Muscle of leg (tissue), 11 donors: ENCODE measurements around the gene C2orf92. TPM values are rescaled to one million over a fixed set of nuclear protein-coding genes. Genes with fewer than 3 reads are reported as not detected.

Experiments
- DNase-seq: peaks from one replicate; pipeline ENCODE4 v3.0.0; 2013
- H3K27ac ChIP-seq: one replicate; pipeline ENCODE4 v1.5.1; 2013; ENCODE audit warnings: mild to moderate bottlenecking, low read length, control low read depth
- H3K27me3 ChIP-seq: one replicate; pipeline ENCODE4 v1.6.1; 2013; ENCODE audit warnings: low read length; ENCODE audit not compliant: control insufficient read depth, insufficient read depth
- H3K36me3 ChIP-seq: one replicate; pipeline ENCODE4 v1.6.1; 2013; ENCODE audit warnings: low read length; ENCODE audit not compliant: control insufficient read depth, insufficient read depth
- H3K4me1 ChIP-seq: one replicate; pipeline ENCODE4 v1.6.1; 2013; ENCODE audit warnings: low read length; ENCODE audit not compliant: control insufficient read depth, insufficient read depth
- H3K4me3 ChIP-seq: one replicate; pipeline ENCODE4 v1.5.1; 2013; ENCODE audit warnings: low read length, control low read depth
- H3K9me3 ChIP-seq: replicated peaks from 2 replicates; pipeline ENCODE4 v1.6.1; 2013; ENCODE audit warnings: low read depth, low read length; ENCODE audit not compliant: control insufficient read depth
- WGBS: methylation state at CpG from one replicate; pipeline ENCODE4 v1.1.5; 2013; ENCODE audit warnings: missing lambda C conversion rate; ENCODE audit not compliant: insufficient coverage; 5-methylcytosine and 5-hydroxymethylcytosine counted together
- polyA plus RNA-seq, 8 donors: library from polyadenylated mRNA; unstranded; fragments of 120-200 nt; gene quantifications; one replicate each; pipeline versions ENCODE4 v1.2.1 to v1.2.3, GENCODE V29; 2013; ENCODE audit warnings: inconsistent platforms in 1 of 8, low replicate concordance in 1 of 8; ENCODE audit not compliant: insufficient read length in 8 of 8, insufficient read depth in 1 of 8
- total RNA-seq: library from RNA; stranded (reverse); fragments of 120-200 nt; gene quantifications from one replicate; pipeline ENCODE4 v1.2.4, GENCODE V29; 2013

The C2orf92 gene
- total and polyA plus RNA-seq, 9 donors, result 4.6 to 21.1 (median 12.0) TPM

GRCh38 chr2:97659256-97660043, 10.1 kb upstream of the C2orf92 start:
- Histone ChIP-seq H3K36me3 (peaks cover 65% of the 10 kb centered on the region), H3K27ac (no peak overlapping the region), H3K4me1 (peaks cover 24% of the 10 kb centered on the region), H3K27me3 (no peaks in the 10 kb centered on the region), H3K9me3 (no peaks in the 10 kb centered on the region), H3K4me3 (no peak overlapping the region)
- WGBS, result 88% methylated on average over 22 of the region's 29 CpGs
- no peak for DNase-seq

GRCh38 chr2:97660044-97660774, 9.3 kb upstream of the C2orf92 start:
- H3K4me3 ChIP-seq, result no peak overlapping the region
- WGBS, result 92% methylated on average over 20 of the region's 20 CpGs
- peaks cover 27% of the 10 kb centered on the region for H3K4me1 ChIP-seq
- no peak overlapping the region for H3K27ac ChIP-seq
- peaks cover 58% of the 10 kb centered on the region for H3K36me3 ChIP-seq
- no peaks in the 10 kb centered on the region for H3K27me3 ChIP-seq
- no peak for DNase-seq
- H3K9me3 ChIP-seq, result no peaks in the 10 kb centered on the region

- Histone ChIP-seq H3K4me3 (no peak overlapping the region), H3K27me3 (no peaks in the 10 kb centered on the region), H3K4me1 (peaks cover 27% of the 10 kb centered on the region), H3K27ac (no peak overlapping the region), H3K9me3 (no peaks in the 10 kb centered on the region), H3K36me3 (peaks cover 51% of the 10 kb centered on the region)
- no peak for DNase-seq
- WGBS, result 73% methylated on average over 15 of the region's 18 CpGs
Observed at GRCh38 chr2:97660775-97661389, 8.6 kb upstream of the C2orf92 start.

GRCh38 chr2:97661927-97662326, 7.6 kb upstream of the C2orf92 start:
- no peak for DNase-seq
- Histone ChIP-seq H3K36me3 (peaks cover 42% of the 10 kb centered on the region), H3K27me3 (no peaks in the 10 kb centered on the region), H3K9me3 (no peaks in the 10 kb centered on the region), H3K4me3 (no peak overlapping the region), H3K27ac (no peak overlapping the region), H3K4me1 (peaks cover 27% of the 10 kb centered on the region)
- 85% methylated on average over 3 of the region's 6 CpGs for WGBS

GRCh38 chr2:97662386-97662894, 7.1 kb upstream of the C2orf92 start:
- Histone ChIP-seq H3K36me3 (peaks cover 37% of the 10 kb centered on the region), H3K27ac (peak overlapping the region; percentile 99), H3K4me1 (peaks cover 27% of the 10 kb centered on the region), H3K4me3 (peak overlapping the region; percentile 79), H3K9me3 (no peaks in the 10 kb centered on the region), H3K27me3 (no peaks in the 10 kb centered on the region)
- WGBS, result 30% methylated on average over 9 of the region's 12 CpGs
- no peak for DNase-seq

- Histone ChIP-seq H3K9me3 (no peaks in the 10 kb centered on the region), H3K4me1 (peaks cover 27% of the 10 kb centered on the region), H3K4me3 (peak overlapping the region; percentile 79), H3K27ac (peak overlapping the region; percentile 99), H3K27me3 (no peaks in the 10 kb centered on the region), H3K36me3 (peaks cover 32% of the 10 kb centered on the region)
- WGBS, result 0% methylated on average over 18 of the region's 24 CpGs
- peak; percentile 89 for DNase-seq
Observed at GRCh38 chr2:97662895-97663625, 6.5 kb upstream of the C2orf92 start.

GRCh38 chr2:97663626-97663961, 5.9 kb upstream of the C2orf92 start:
- WGBS, result under 1% methylated on average over 46 of the region's 46 CpGs
- peaks cover 26% of the 10 kb centered on the region for H3K36me3 ChIP-seq
- H3K27me3 ChIP-seq, result no peaks in the 10 kb centered on the region
- peaks cover 27% of the 10 kb centered on the region for H3K4me1 ChIP-seq
- H3K4me3 ChIP-seq, result peak overlapping the region; percentile 79
- peak overlapping the region; percentile 99 for H3K27ac ChIP-seq
- no peaks in the 10 kb centered on the region for H3K9me3 ChIP-seq
- DNase-seq, result no peak

- peak; percentile 99 for DNase-seq
- Histone ChIP-seq H3K36me3 (peaks cover 22% of the 10 kb centered on the region), H3K4me3 (peak within 1 kb of the TSS; percentile 79), H3K27ac (peak within 1 kb of the TSS; percentile 99), H3K4me1 (peaks cover 27% of the 10 kb centered on the region), H3K27me3 (no peaks in the 10 kb centered on the region), H3K9me3 (no peaks in the 10 kb centered on the region)
- 0% methylated on average over 44 of the region's 60 CpGs for WGBS
Observed at GRCh38 chr2:97663962-97664635, 5.4 kb upstream of the C2orf92 start, which contains the start of gene ACTR1B. Gene ACTR1B (minus strand): TSS chr2:97664044. CDS start chr2:97663890, 154 bp downstream.

- Histone ChIP-seq H3K27ac (peak overlapping the region; percentile 99), H3K4me1 (peaks cover 27% of the 10 kb centered on the region), H3K9me3 (no peaks in the 10 kb centered on the region), H3K27me3 (no peaks in the 10 kb centered on the region), H3K4me3 (peak overlapping the region; percentile 79), H3K36me3 (peaks cover 17% of the 10 kb centered on the region)
- WGBS, result 3% methylated on average over 15 of the region's 21 CpGs
- DNase-seq, result no peak
Observed at GRCh38 chr2:97664636-97664970, 4.9 kb upstream of the C2orf92 start.
